CD4-positive, alpha-beta T cell treated with Interleukin-10 for 1 hour (primary cell): ENCODE data around the gene CCDC85C.
"Not testable (repeated sequence)": the region's sequence is repeated elsewhere in the genome, so short reads cannot be mapped to it uniquely, and the experiment has no call there.

ENCODE experiments used
- DNase-seq: peaks from one replicate; pipeline ENCODE4 v3.0.0-alpha.2; 2020

CCDC85C gene

GRCh38 chr14:99603471-99604277 lies at the start of gene CCDC85C:
TSS of gene CCDC85C (minus strand) at chr14:99604207. CDS start at chr14:99603959, 248 bp downstream.
- peak; percentile 52 for DNase-seq

- DNase-seq: no peak
These were observed 48.1 kb upstream of the CCDC85C start for GRCh38 chr14:99651953-99652746.

- DNase-seq: no peak
These were observed 46.2 kb upstream of the CCDC85C start for GRCh38 chr14:99650189-99650588.

GRCh38 chr14:99649643-99650042 lies 45.6 kb upstream of the CCDC85C start:
- no peak for DNase-seq

GRCh38 chr14:99649219-99649618 lies 45.2 kb upstream of the CCDC85C start:
- no peak for DNase-seq

- DNase-seq: no peak
These were observed 44.2 kb upstream of the CCDC85C start for GRCh38 chr14:99648027-99648784.

GRCh38 chr14:99647411-99647810 lies 43.4 kb upstream of the CCDC85C start:
- no peak for DNase-seq

GRCh38 chr14:99645545-99646505 lies 41.8 kb upstream of the CCDC85C start:
- DNase-seq: no peak

- no peak for DNase-seq
These were observed 40.9 kb upstream of the CCDC85C start, which contains the start of gene HHIPL1 for GRCh38 chr14:99644723-99645544. TSS of gene HHIPL1 (plus strand) at chr14:99645129. CDS start at chr14:99645208, 79 bp downstream.

GRCh38 chr14:99644035-99644587 lies 40.1 kb upstream of the CCDC85C start:
- DNase-seq: no peak

GRCh38 chr14:99643343-99643742 lies 39.3 kb upstream of the CCDC85C start:
- DNase-seq: no peak

- DNase-seq: not testable (repeated sequence)
These were observed 38.8 kb upstream of the CCDC85C start for GRCh38 chr14:99642771-99643170.

- DNase-seq: no peak
These were observed 33.6 kb upstream of the CCDC85C start for GRCh38 chr14:99637624-99638023.

- DNase-seq: no peak
These were observed 32.5 kb upstream of the CCDC85C start for GRCh38 chr14:99636487-99636886.

- no peak for DNase-seq
These were observed 31.1 kb upstream of the CCDC85C start for GRCh38 chr14:99635116-99635515.

- DNase-seq: no peak
These were observed 30.4 kb upstream of the CCDC85C start for GRCh38 chr14:99634443-99634842.

GRCh38 chr14:99633918-99634317 lies 29.9 kb upstream of the CCDC85C start:
- no peak for DNase-seq

- no peak for DNase-seq
These were observed 29.1 kb upstream of the CCDC85C start for GRCh38 chr14:99633141-99633540.

- no peak for DNase-seq
These were observed 28.5 kb upstream of the CCDC85C start for GRCh38 chr14:99632410-99633035.

GRCh38 chr14:99630202-99630601 lies 26.2 kb upstream of the CCDC85C start:
- no peak for DNase-seq
